Upper lobe of left lung (tissue), 6 donors: ENCODE data around the gene IVD. TPM values are rescaled to one million over a fixed set of nuclear protein-coding genes. Genes with fewer than 3 reads are reported as not detected.
A peak's percentile ranks its signal among the peaks of the same experiment; 100 is the strongest.

Source experiments
- ATAC-seq, 2 donors: fragments of 200-7000 bp; cut with Tn5 transposase; one replicate each; pipeline ENCODE4 v1.9.1; 2022; ENCODE audit warnings: mild to moderate bottlenecking in 2 of 2, moderate library complexity in 2 of 2; ENCODE audit not compliant: low FRiP score in 2 of 2
- DNase-seq, 2 donors: peaks; one replicate each; pipeline ENCODE4 v3.0.0-alpha.2; 2019 to 2020
- H3K27ac ChIP-seq, 4 donors: fragments of 200-600 bp; sonication (generic); one replicate each; pipeline ENCODE4 v1.5.1; 2016 to 2019
- H3K27me3 ChIP-seq, 4 donors: fragments of 200-600 bp; sonication (generic); one replicate each; pipeline ENCODE4 v1.5.1; 2017 to 2019
- H3K36me3 ChIP-seq, 4 donors: fragments of 200-600 bp; sonication (generic); one replicate each; pipeline ENCODE4 v1.5.1; 2016 to 2019
- H3K4me1 ChIP-seq, 4 donors: fragments of 200-600 bp; sonication (generic); one replicate each; pipeline ENCODE4 v1.5.1; 2018 to 2019
- H3K4me3 ChIP-seq, 4 donors: fragments of 200-600 bp; sonication (generic); one replicate each; pipeline ENCODE4 v1.5.1; 2017 to 2019; ENCODE audit warnings: mild to moderate bottlenecking in 2 of 4, moderate library complexity in 1 of 4
- H3K9me3 ChIP-seq, 4 donors: fragments of 200-600 bp; sonication (generic); one replicate each; pipeline ENCODE4 v1.5.1; 2018 to 2019
- CTCF ChIP-seq, 6 experiments: fragments of 450-650 bp in 4 of 6; fragments of 200-600 bp in 2 of 6; sonication (generic) in 2 of 6; IDR thresholded peaks; one replicate each; pipeline ENCODE4 v1.5.1; 2016 to 2019; ENCODE audit warnings: antibody characterized with exemption in 6 of 6
- EP300 ChIP-seq, 4 donors: sonication (generic); formaldehyde crosslinking; IDR thresholded peaks; one replicate each; pipeline ENCODE4 v1.5.1; 2017; ENCODE audit warnings: antibody characterized with exemption in 4 of 4, control low read depth in 2 of 4
- POLR2A ChIP-seq, 4 donors: fragments of 450-650 bp; IDR thresholded peaks; one replicate each; pipeline ENCODE4 v1.5.1; 2016 to 2017; ENCODE audit warnings: antibody characterized with exemption in 4 of 4, mild to moderate bottlenecking in 2 of 4
- POLR2AphosphoS5 ChIP-seq, 2 donors: sonication (generic); formaldehyde crosslinking; IDR thresholded peaks; one replicate each; pipeline ENCODE4 v1.5.1; 2017; ENCODE audit warnings: antibody characterized with exemption in 2 of 2
- WGBS, 2 donors: methylation state at CpG; one replicate each; pipeline ENCODE4 v1.1.5; 2017 to 2018; 5-methylcytosine and 5-hydroxymethylcytosine counted together
- total RNA-seq, 6 donors: library from RNA; depleted of rRNA in 4 of 6; stranded (reverse); fragments of >200 nt in 4 of 6; gene quantifications; one replicate each; pipeline versions ENCODE4 v1.1.0 to v1.2.1, GENCODE V29; 2016 to 2021
- donor health status: DM: no; HTN: no; CAD: no; lungs with moderate emphysema.
- donor health status: DM: no; HTN: yes; CAD: no; lungs with severe emphysema.

IVD gene
- total RNA-seq, 6 donors from 2014 or later = 68.1 to 112 (median 94.5) TPM

- WGBS, 2 donors = 71 to 76% methylated on average over 4 of the region's 4 CpGs
- DNase-seq (peak in 1 of 2 donors; percentile 42), ATAC-seq (no peak)
- Histone ChIP-seq H3K27me3 (peaks cover 0 to 5% (median 0%) of the 10 kb centered on the region in 4 donors), H3K36me3 (no peaks in the 10 kb centered on the region), H3K4me1 (peaks cover 40 to 59% (median 43%) of the 10 kb centered on the region in 4 donors), H3K27ac (peak overlapping the region in 3 of 4 donors; percentile 24 to 79 (median 32)), H3K4me3 (peak overlapping the region in 1 of 4 donors; percentile 99), H3K9me3 (no peaks in the 10 kb centered on the region)
- TF ChIP-seq EP300 (IDR thresholded peaks at IDR 0.05) (no peak), CTCF (IDR thresholded peaks at IDR 0.05) (no peak), POLR2A (IDR thresholded peaks at IDR 0.05) (no peak), POLR2AphosphoS5 (IDR thresholded peaks at IDR 0.05) (no peak)
Observed at GRCh38 chr15:40443255-40443654, 37.7 kb downstream of the IVD start.

GRCh38 chr15:40443846-40444245 is 38.3 kb downstream of the IVD start:
- Histone ChIP-seq H3K36me3 (no peaks in the 10 kb centered on the region), H3K9me3 (no peaks in the 10 kb centered on the region), H3K27me3 (peaks cover 0 to 2% (median 0%) of the 10 kb centered on the region in 4 donors), H3K4me3 (no peak overlapping the region), H3K4me1 (peaks cover 40 to 59% (median 43%) of the 10 kb centered on the region in 4 donors), H3K27ac (peak overlapping the region in 3 of 4 donors; percentile 24 to 79 (median 37))
- 59 to 63% methylated on average over 3 of the region's 3 CpGs for WGBS, 2 donors
- ATAC-seq (no peak), DNase-seq (peak in 1 of 2 donors; percentile 37)
- TF ChIP-seq CTCF (IDR thresholded peaks at IDR 0.05) = no peak
- peak in 1 of 2 donors; percentile 27 for TF ChIP-seq POLR2AphosphoS5 (IDR thresholded peaks at IDR 0.05)
- TF ChIP-seq POLR2A (IDR thresholded peaks at IDR 0.05) = no peak
- TF ChIP-seq EP300 (IDR thresholded peaks at IDR 0.05) = no peak

GRCh38 chr15:40444736-40445135 is 39.1 kb downstream of the IVD start:
- Histone ChIP-seq H3K27ac (no peak overlapping the region), H3K9me3 (no peaks in the 10 kb centered on the region)
- TF ChIP-seq POLR2A (IDR thresholded peaks at IDR 0.05) (no peak), CTCF (IDR thresholded peaks at IDR 0.05) (no peak), EP300 (IDR thresholded peaks at IDR 0.05) (no peak), POLR2AphosphoS5 (IDR thresholded peaks at IDR 0.05) (no peak)

DNA sequence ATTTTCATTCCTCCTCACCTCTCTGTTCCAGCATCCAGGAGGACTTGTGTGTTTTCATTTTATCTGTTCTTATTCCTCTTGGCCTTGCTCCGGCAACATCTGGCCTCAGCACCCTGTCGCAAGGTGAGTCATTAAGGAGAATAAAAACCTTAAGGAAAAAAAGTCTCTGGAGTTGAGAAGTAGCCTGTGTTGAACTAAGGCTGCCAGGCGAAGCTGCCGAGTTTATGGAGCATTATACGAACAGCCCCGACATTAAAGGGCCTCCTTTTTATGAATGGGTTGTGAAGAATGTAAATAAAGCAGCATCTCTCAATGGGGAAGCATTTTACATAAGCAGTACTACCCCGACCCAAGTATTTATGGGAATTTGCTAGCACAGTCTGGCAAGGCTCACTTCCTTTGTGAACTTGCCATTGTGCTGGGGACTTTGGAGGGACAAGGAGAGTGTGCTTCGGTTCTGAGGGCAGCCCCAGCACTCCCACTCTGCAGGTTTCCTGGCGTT is 39.9 kb downstream of the IVD start:
- H3K27ac ChIP-seq = peak overlapping the region in 1 of 4 donors; percentile 12
- peaks cover 29 to 48% (median 30%) of the 10 kb centered on the region in 4 donors for H3K4me1 ChIP-seq
- no peaks in the 10 kb centered on the region for H3K9me3 ChIP-seq
- no peaks in the 10 kb centered on the region for H3K36me3 ChIP-seq
- DNase-seq (no peak), ATAC-seq (no peak)
- 45% methylated on average over 7 to 9 of the region's 9 CpGs for WGBS, 2 donors
- no peaks in the 10 kb centered on the region for H3K27me3 ChIP-seq
- H3K4me3 ChIP-seq = no peak overlapping the region
- no peak for TF ChIP-seq POLR2A (IDR thresholded peaks at IDR 0.05)

More at GRCh38 chr15:40444736-40445135, 39.1 kb downstream of the IVD start:
- DNase-seq (no peak), ATAC-seq (no peak)
- H3K36me3 ChIP-seq = no peaks in the 10 kb centered on the region
- 82 to 89% methylated on average over 5 of the region's 5 CpGs for WGBS, 2 donors
- H3K27me3 ChIP-seq = no peaks in the 10 kb centered on the region
- H3K4me3 ChIP-seq = no peak overlapping the region
- peaks cover 35 to 53% (median 37%) of the 10 kb centered on the region in 4 donors for H3K4me1 ChIP-seq

DNA sequence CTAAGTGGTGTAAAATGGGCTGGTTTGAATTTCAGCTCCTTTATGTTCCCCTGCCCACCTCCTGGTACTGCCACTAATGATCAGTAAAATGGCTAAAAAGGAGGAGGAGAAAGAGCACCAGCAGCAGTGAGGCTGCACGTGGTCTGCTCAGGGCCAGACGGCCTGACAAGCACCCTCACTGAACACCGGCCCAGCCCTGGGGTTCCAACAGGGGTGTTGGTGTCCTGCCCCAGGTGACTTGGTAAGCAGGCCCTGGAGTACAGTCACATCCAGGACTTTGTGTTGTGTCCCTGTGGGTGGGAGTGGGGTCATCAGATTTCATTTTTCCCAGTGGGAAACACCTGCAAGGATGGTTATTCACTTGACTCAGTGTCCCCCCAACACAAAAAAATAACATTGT is 40.5 kb downstream of the IVD start:
- no peaks in the 10 kb centered on the region for H3K9me3 ChIP-seq
- H3K27me3 ChIP-seq = no peaks in the 10 kb centered on the region
- TF ChIP-seq POLR2AphosphoS5 (IDR thresholded peaks at IDR 0.05) (no peak), EP300 (IDR thresholded peaks at IDR 0.05) (no peak), POLR2A (IDR thresholded peaks at IDR 0.05) (no peak), CTCF (IDR thresholded peaks at IDR 0.05) (no peak)
- 73 to 86% methylated on average over 3 of the region's 3 CpGs for whole genome bisulfite sequencing, 2 donors
- no peak overlapping the region for H3K27ac ChIP-seq
- peaks cover 29 to 51% (median 30%) of the 10 kb centered on the region in 4 donors for H3K4me1 ChIP-seq
- ATAC-seq (no peak), DNase-seq (no peak)
- H3K4me3 ChIP-seq = no peak overlapping the region
- no peaks in the 10 kb centered on the region for H3K36me3 ChIP-seq
